Right ventricle myocardium superior (tissue), 1 donor: ENCODE results near the gene TSC22D1. TPM values are rescaled to one million over a fixed set of nuclear protein-coding genes. Genes with fewer than 3 reads are reported as not detected.
A peak's percentile ranks its signal among the peaks of the same experiment; 100 is the strongest.
"Not testable (repeated sequence)": the region's sequence is repeated elsewhere in the genome, so short reads cannot be mapped to it uniquely, and the experiment has no call there.

Source experiments
- ATAC-seq: fragments of 200-7000 bp; cut with Tn5 transposase; one replicate; pipeline ENCODE4 v1.9.1; 2020; ENCODE audit warnings: mild to moderate bottlenecking; ENCODE audit not compliant: poor library complexity
- DNase-seq: peaks from one replicate; pipeline ENCODE4 v3.0.0-alpha.2; 2020
- intact Hi-C: fragments of 100-400 bp; cut with DNase I; formaldehyde crosslinking; loops from one replicate; pipeline ENCODE4 v1.11.2; 2022
- long read RNA-seq: library from polyadenylated mRNA; unstranded; transcript quantifications from one replicate; pipeline ENCODE4 v2.0.0, GENCODE V29; 2021
- total RNA-seq: library from RNA; stranded (reverse); fragmentation: NEBNext Ultra II Directional; extraction: Animal tissue kit (Norgen Biotek cat#: 25700); gene quantifications from one replicate; pipeline ENCODE4 v1.2.1, GENCODE V29; 2021
- donor health status: DM: no; HTN: yes; CAD: no; lungs with severe emphysema.

The TSC22D1 gene
- 223 TPM for total RNA-seq
- long read RNA-seq, full-length matches to known transcripts: 758 of 773 reads
- long read RNA-seq, partial matches to known transcripts: 3 of 773 reads
- long read RNA-seq, other reads (novel, unspliced or antisense): 12 of 773 reads

DNA sequence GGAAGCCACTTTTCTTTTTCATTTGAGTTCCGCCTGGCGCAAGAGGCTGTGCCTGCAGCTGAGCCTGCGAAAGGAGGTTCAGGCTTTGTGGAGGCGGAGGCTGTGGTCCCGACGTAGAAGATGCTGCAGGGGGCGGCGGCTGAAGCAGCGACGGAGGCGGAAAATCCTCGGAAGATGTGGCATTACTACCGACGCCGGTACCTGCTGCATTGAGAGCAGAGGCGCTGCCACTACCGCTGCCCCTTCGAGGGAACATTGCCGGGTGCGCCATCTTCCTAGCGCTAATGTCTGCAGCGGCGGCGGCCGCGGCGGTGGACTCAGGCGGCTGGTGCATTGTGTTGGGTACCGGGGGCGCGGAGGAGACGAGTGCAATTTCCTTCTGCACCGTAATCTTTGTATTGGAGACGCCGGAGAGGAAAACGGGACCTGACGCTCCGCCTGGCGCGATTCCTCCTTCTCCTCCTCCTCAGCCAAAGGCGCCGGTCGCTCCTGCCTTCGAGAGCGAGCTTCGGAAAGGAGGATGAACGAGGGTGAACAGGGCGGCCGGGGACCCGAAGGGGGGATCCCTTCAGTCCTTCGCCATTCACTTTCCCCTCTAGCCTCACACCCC lies at the start of gene TSC22D1:
Gene TSC22D1, minus strand, starts transcription at position 590 of the 610 bp plus-strand sequence. Its CDS starts 256 bp downstream, at position 334.
- intact Hi-C loops: no loop called here

GRCh38 chr13:44622708-44623107 lies 46.6 kb upstream of the TSC22D1 start:
- ATAC-seq (no peak), DNase-seq (no peak)
- intact Hi-C loops: no loop called here

More for the DNA sequence above, at the start of gene TSC22D1:
- peak; percentile 71 for DNase-seq
- ATAC-seq: peak; percentile 7

DNA sequence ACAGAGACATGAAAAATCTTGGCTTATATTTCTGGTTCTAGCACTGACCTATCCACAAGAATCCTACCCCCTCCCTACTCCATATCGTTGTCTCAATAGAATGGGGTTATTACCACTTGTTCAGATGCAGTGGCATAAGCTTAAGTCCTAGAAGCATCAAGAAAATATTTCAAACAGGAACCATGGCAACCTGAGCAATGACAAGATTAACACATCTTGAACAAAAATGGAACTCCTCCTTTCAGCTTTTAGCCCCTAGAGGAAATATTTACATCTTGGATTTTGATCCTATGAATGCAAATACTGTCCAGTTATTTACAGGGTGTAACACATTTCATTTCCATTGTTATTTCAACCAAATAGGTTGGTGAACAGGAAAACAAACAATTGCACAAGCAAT lies 46.1 kb upstream of the TSC22D1 start:
- DNase-seq (no peak), ATAC-seq (no peak)
- intact Hi-C loops: no loop called here

GRCh38 chr13:44620057-44620456 lies 43.9 kb upstream of the TSC22D1 start:
- no peak for ATAC-seq
- no peak for DNase-seq
- intact Hi-C loops: no loop called here

GRCh38 chr13:44619651-44620050 lies 43.5 kb upstream of the TSC22D1 start:
- intact Hi-C loops: no loop called here

GRCh38 chr13:44618326-44618725 lies 42.2 kb upstream of the TSC22D1 start:
- no peak for DNase-seq
- intact Hi-C loops: no loop called here
- ATAC-seq: no peak

More at GRCh38 chr13:44619651-44620050, 43.5 kb upstream of the TSC22D1 start:
- no peak for DNase-seq
- no peak for ATAC-seq

GRCh38 chr13:44617648-44618047 lies 41.5 kb upstream of the TSC22D1 start:
- DNase-seq (no peak), ATAC-seq (no peak)
- intact Hi-C loops: no loop called here

GRCh38 chr13:44609137-44609536 lies 33.0 kb upstream of the TSC22D1 start:
- ATAC-seq: no peak
- intact Hi-C loops: no loop called here
- no peak for DNase-seq

DNA sequence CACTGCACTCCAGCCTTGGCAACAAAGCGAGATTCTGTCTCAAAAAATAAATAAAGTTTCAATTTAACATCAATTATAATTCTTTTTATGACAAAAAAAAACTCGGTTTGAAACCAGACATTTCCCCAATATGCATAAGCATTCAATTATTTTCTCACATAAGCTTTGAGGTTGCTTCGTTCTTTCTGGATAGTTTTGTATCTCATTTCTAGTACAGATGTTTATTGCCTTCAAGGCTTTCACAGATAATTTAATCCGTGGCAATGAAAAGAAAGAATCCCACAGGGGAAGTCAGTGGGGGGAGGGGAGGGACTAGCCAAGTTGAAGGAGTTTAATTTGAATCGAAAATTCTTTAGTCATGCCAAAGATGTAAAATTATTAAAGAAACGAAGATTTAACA lies 29.6 kb upstream of the TSC22D1 start:
- no peak for ATAC-seq
- no peak for DNase-seq
- intact Hi-C loops: no loop called here

DNA sequence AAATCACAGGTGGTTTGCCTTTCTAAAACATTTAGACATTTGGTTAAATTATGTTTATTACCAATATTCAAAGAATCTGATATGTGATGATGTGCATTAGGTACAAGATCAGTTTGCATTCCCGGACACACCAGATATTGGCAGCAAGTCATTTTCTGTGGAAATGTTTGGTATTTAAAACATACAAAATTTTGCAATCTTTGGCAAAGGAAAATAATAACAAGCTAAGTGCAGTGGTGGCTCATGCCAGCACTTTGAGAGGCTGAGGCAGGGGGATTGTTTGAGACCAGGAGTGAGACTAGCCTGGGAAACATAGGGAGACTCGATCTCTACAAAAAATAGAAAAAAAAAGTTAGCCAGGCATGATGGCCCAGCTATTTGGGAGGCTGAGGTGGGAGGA lies 29.1 kb upstream of the TSC22D1 start:
- DNase-seq (no peak), ATAC-seq (no peak)
- intact Hi-C loops: no loop called here

GRCh38 chr13:44601586-44601985 lies 25.5 kb upstream of the TSC22D1 start:
- DNase-seq (no peak), ATAC-seq (no peak)
- intact Hi-C loops: no loop called here

- intact Hi-C loops, ATAC-seq, DNase-seq: not testable (repeated sequence)
Measured at GRCh38 chr13:44593861-44594592, 17.9 kb upstream of the TSC22D1 start.

- no peak for ATAC-seq
- no peak for DNase-seq
- intact Hi-C loops: no loop called here
Measured at GRCh38 chr13:44592216-44592847, 16.2 kb upstream of the TSC22D1 start.

DNA sequence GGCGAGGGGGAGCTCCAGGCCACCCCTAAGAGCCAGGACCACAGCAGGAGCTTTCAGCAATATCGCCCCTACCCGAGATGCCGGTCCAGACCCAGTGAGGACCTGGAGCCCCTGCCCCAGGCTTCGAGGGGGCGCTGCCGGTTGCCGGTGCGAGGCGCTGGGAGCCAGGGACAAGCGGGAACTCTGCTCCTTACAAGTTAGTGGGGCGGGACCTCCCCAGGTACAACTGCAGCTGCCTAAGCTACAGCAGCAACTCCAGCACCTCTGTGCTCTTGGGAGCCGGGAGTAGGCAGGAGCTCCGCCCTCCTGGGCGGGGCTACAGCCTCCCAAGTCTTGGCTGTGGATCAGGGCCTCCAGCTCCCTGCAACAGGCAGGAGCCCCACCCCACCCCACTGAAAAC lies 15.2 kb upstream of the TSC22D1 start:
- DNase-seq (no peak), ATAC-seq (no peak)
- intact Hi-C loops: no loop called here

DNA sequence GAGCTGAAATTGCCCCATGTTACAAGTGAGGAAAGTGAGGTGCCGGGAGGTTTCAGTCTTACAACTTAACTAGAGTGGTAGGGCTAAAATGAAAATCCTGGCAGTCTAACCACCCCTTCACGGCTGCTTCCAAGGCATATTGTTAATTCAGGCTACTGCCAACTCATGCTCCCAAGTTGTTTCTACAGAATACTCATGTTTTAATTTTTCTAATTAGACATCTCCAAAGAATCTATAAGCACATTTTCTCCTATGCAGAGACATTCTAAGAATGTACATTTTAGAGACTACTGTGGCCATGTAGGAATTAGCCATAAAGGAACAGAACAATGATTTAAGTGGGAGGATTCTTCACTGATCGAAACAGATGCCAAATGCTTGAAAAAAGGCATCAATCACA lies 7.0 kb upstream of the TSC22D1 start:
- no peak for DNase-seq
- intact Hi-C loops: no loop called here
- no peak for ATAC-seq

- DNase-seq (no peak), ATAC-seq (peak; percentile 0)
- intact Hi-C loops: no loop called here
Measured at GRCh38 chr13:44578067-44578400, 1.9 kb upstream of the TSC22D1 start.

GRCh38 chr13:44577236-44578066 lies 1.3 kb upstream of the TSC22D1 start:
- peak; percentile 95 for ATAC-seq
- intact Hi-C loops: no loop called here
- DNase-seq: peak; percentile 99

DNA sequence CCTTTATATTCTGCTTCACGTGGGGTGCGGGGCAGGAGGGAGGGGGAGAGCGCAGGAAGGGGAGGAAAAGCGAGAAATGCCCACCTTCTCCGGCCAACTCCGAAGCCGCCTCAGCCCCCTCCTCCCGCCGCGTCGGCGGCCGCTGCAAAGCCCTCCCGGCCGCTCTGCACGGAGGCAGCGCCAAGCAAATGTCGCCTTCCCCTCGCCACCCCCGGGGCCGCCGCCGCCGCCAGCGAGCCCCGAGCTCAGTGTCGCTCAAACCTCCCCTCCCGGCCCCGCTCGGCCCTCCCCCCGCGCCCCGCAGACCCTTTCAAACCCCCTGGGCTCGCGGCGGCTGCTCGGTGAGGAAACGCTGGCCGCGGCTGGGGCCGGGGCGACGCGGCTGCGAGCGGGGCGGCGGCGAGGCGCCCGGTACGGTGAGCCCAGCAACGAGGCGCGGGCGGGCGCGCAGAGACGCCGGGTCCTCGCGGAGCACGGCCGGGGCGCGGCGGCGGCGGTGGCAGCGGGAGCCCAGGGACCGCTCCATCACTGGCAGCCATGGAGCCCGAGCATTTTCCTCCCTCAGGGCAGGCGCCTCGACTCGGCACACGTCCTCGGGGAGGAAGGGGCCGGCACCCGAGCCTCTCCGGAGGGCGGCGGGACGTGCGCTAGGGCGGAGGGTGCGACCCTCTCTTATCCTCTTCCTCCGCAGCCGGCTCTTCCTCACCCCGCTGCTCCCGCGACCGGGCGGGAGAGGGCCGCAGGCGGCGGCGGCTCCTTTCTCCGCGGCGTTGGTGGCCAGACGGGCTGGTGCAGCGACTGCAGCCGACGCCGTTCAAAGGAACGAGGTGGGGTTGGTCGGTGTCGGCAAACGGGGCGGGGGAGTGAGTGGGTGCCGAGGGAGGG lies 463 bp upstream of the TSC22D1 start:
- intact Hi-C loops: no loop called here
- DNase-seq: peak; percentile 51
- peak; percentile 27 for ATAC-seq
